ENCODE data around the gene ABCD1. TPM values are rescaled to one million over a fixed set of nuclear protein-coding genes. Genes with fewer than 3 reads are reported as not detected.

ABCD1 gene
- polyA plus RNA-seq, 1 donor from 2014 or later = 3.6 TPM

DNA sequence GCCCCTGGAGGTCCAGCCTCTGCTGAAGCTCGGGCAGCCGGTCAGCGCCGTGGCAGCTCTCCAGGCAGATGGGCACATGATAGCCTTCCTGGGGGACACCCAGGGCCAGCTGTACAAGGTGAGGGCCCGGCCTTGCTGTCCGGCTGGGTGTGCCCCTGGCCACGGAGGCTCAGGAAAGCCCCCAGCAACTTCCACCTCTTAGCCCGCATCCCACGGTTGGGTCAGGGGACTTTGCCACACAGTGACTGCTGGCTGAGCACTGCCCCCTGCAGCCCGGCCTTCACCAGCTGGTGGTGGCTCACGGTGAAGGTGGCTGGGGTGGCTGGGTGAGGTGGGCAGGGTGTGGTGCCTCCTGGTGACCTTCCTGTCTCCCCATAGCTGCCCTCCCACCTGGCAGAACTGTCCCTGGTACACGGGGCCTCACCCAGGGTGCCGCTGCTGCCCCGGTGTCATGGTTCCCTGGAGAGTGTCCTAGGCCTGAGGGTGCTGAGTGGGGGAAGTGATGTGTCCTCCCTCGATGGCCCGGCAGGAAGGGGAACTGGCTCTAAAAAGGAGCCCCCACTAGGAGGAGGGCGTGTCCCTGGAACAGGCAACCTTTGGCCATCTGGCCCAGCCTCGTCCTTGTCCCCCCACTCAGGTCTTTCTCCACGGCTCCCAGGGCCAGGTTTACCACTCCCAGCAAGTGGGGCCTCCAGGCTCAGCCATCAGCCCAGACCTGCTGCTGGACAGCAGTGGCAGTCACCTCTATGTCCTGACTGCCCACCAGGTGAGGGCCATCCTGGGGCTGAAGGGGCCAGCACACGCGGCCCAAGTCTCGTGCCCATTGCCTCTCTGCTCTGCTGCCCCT lies 43.9 kb downstream of the ABCD1 start:
- no peak for TF ChIP-seq MXI1 (conservative IDR thresholded peaks at IDR 0.05; ENCODE audit: poor library complexity, severe bottlenecking)
- TF ChIP-seq, protein P1, sequence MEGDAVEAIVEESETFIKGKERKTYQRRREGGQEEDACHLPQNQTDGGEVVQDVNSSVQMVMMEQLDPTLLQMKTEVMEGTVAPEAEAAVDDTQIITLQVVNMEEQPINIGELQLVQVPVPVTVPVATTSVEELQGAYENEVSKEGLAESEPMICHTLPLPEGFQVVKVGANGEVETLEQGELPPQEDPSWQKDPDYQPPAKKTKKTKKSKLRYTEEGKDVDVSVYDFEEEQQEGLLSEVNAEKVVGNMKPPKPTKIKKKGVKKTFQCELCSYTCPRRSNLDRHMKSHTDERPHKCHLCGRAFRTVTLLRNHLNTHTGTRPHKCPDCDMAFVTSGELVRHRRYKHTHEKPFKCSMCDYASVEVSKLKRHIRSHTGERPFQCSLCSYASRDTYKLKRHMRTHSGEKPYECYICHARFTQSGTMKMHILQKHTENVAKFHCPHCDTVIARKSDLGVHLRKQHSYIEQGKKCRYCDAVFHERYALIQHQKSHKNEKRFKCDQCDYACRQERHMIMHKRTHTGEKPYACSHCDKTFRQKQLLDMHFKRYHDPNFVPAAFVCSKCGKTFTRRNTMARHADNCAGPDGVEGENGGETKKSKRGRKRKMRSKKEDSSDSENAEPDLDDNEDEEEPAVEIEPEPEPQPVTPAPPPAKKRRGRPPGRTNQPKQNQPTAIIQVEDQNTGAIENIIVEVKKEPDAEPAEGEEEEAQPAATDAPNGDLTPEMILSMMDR (IDR thresholded peaks at IDR 0.05; ENCODE audit: poor library complexity, severe bottlenecking) = no peak
- TF ChIP-seq, protein P2, sequence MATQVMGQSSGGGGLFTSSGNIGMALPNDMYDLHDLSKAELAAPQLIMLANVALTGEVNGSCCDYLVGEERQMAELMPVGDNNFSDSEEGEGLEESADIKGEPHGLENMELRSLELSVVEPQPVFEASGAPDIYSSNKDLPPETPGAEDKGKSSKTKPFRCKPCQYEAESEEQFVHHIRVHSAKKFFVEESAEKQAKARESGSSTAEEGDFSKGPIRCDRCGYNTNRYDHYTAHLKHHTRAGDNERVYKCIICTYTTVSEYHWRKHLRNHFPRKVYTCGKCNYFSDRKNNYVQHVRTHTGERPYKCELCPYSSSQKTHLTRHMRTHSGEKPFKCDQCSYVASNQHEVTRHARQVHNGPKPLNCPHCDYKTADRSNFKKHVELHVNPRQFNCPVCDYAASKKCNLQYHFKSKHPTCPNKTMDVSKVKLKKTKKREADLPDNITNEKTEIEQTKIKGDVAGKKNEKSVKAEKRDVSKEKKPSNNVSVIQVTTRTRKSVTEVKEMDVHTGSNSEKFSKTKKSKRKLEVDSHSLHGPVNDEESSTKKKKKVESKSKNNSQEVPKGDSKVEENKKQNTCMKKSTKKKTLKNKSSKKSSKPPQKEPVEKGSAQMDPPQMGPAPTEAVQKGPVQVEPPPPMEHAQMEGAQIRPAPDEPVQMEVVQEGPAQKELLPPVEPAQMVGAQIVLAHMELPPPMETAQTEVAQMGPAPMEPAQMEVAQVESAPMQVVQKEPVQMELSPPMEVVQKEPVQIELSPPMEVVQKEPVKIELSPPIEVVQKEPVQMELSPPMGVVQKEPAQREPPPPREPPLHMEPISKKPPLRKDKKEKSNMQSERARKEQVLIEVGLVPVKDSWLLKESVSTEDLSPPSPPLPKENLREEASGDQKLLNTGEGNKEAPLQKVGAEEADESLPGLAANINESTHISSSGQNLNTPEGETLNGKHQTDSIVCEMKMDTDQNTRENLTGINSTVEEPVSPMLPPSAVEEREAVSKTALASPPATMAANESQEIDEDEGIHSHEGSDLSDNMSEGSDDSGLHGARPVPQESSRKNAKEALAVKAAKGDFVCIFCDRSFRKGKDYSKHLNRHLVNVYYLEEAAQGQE (IDR thresholded peaks at IDR 0.05; ENCODE audit: borderline replicate concordance) = no peak
- no peak for TF ChIP-seq POLR2AphosphoS5 (IDR thresholded peaks at IDR 0.05)
- TF ChIP-seq EP300 (conservative IDR thresholded peaks at IDR 0.05; ENCODE audit: poor library complexity, severe bottlenecking) = no peak
- TF ChIP-seq SMC3 (conservative IDR thresholded peaks at IDR 0.05; ENCODE audit: poor library complexity) = no peak
- no peak for TF ChIP-seq TAF1 (IDR thresholded peaks at IDR 0.05; ENCODE audit: low read depth)
- no peak overlapping the region for H2AFZ ChIP-seq (ENCODE audit: low read depth, low read length)
- H3K9ac ChIP-seq (ENCODE audit: low read length) = no peak overlapping the region
- no peaks in the 10 kb centered on the region for H3K27me3 ChIP-seq (ENCODE audit: insufficient read depth, low read depth, low read length)
- no peak overlapping the region for H3K4me3 ChIP-seq (ENCODE audit: low read length)
- no peak overlapping the region for H3K27ac ChIP-seq (ENCODE audit: low read length)
- H4K20me1 ChIP-seq (ENCODE audit: insufficient read depth) = no peaks in the 10 kb centered on the region
- H3F3A ChIP-seq (ENCODE audit: insufficient read depth, low read length, poor library complexity, severe bottlenecking) = no peaks in the 10 kb centered on the region
- no peak overlapping the region for H3K4me2 ChIP-seq (ENCODE audit: low read length)
- H3K9me3 ChIP-seq (ENCODE audit: low read length) = no peaks in the 10 kb centered on the region
- no peaks in the 10 kb centered on the region for H3K36me3 ChIP-seq (ENCODE audit: insufficient read depth, low read length)
- H3K9me2 ChIP-seq (ENCODE audit: insufficient read depth, low read length) = no peaks in the 10 kb centered on the region
- no peaks in the 10 kb centered on the region for H3K79me2 ChIP-seq (replicated peaks; ENCODE audit: insufficient read depth, low read length)

DNA sequence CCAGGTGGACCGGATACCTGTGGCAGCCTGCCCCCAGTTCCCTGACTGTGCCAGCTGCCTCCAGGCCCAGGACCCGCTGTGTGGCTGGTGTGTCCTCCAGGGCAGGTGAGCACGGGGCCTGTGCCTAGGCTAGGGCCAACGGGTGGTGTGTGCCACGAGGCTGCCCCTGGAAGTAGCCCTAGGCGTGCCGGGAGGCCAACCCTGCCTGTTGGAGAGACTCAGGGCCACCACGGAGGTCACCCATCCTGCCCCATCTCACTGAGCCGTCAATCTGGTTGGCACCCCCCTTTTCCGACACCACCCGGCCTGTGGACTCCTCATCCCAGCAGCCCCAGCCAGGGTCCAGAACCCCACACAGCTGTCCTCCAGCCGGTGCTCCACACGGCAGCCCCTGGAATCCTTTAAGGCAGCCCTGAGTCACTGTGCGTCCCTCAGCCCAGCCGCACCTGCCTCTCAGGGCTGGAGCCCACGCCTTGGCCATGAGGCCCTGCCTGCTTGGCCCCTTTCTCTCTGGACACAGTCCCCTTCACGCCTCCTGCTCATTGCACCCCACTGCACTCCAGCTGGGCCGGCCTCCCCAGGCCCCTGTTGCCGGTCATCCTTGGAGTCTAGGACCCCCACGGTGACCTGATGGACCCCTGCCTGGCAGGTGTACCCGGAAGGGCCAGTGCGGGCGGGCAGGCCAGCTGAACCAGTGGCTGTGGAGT lies 44.7 kb downstream of the ABCD1 start:
- TF ChIP-seq SMC3 (conservative IDR thresholded peaks at IDR 0.05; ENCODE audit: poor library complexity) (no peak), MXI1 (conservative IDR thresholded peaks at IDR 0.05; ENCODE audit: poor library complexity, severe bottlenecking) (no peak), RAD21 (conservative IDR thresholded peaks at IDR 0.05) (no peak), EP300 (conservative IDR thresholded peaks at IDR 0.05; ENCODE audit: poor library complexity, severe bottlenecking) (no peak), TAF1 (IDR thresholded peaks at IDR 0.05; ENCODE audit: low read depth) (no peak), EZH2 (IDR thresholded peaks at IDR 0.05; ENCODE audit: borderline replicate concordance, insufficient read depth, low read length, poor library complexity, severe bottlenecking) (no peak), POLR2AphosphoS5 (IDR thresholded peaks at IDR 0.05) (no peak)
- TF ChIP-seq, protein P2 (IDR thresholded peaks at IDR 0.05; ENCODE audit: borderline replicate concordance) = no peak
- TF ChIP-seq, protein P1 (IDR thresholded peaks at IDR 0.05; ENCODE audit: poor library complexity, severe bottlenecking) = no peak
- no peaks in the 10 kb centered on the region for H3F3A ChIP-seq (ENCODE audit: insufficient read depth, low read length, poor library complexity, severe bottlenecking)
- no peaks in the 10 kb centered on the region for H3K9me2 ChIP-seq (ENCODE audit: insufficient read depth, low read length)
- no peak overlapping the region for H3K4me3 ChIP-seq (ENCODE audit: low read length)
- no peak overlapping the region for H3K27ac ChIP-seq (ENCODE audit: low read length)
- no peaks in the 10 kb centered on the region for H3K79me2 ChIP-seq (replicated peaks; ENCODE audit: insufficient read depth, low read length)
- H3K36me3 ChIP-seq (ENCODE audit: insufficient read depth, low read length) = no peaks in the 10 kb centered on the region
- H2AFZ ChIP-seq (ENCODE audit: low read depth, low read length) = no peak overlapping the region
- H4K20me1 ChIP-seq (ENCODE audit: insufficient read depth) = no peaks in the 10 kb centered on the region
- no peaks in the 10 kb centered on the region for H3K27me3 ChIP-seq (ENCODE audit: insufficient read depth, low read depth, low read length)
- H3K9ac ChIP-seq (ENCODE audit: low read length) = no peak overlapping the region
- no peaks in the 10 kb centered on the region for H3K9me3 ChIP-seq (ENCODE audit: low read length)
- no peak overlapping the region for H3K4me2 ChIP-seq (ENCODE audit: low read length)

Data from neural cell (in vitro differentiated cells).